Central memory CD8-positive, alpha-beta T cell (primary cell): ENCODE results near the gene CYSLTR2.
A peak's percentile ranks its signal among the peaks of the same experiment; 100 is the strongest.

ENCODE experiments used
- ATAC-seq: fragments of 150-1000 bp; cut with Tn5 transposase; replicated peaks from 2 replicates; pipeline ENCODE4 v1.10.0; 2022; ENCODE audit warnings: mild to moderate bottlenecking, moderate FRiP score, moderate number of reproducible peaks; ENCODE audit not compliant: poor library complexity, severe bottlenecking; ENCODE audit errors: extremely low read depth
- DNase-seq, 2 donors: peaks; one replicate each; pipeline ENCODE4 v3.0.0; 2021; ENCODE audit warnings: low spot score in 2 of 2
- H3K27ac Mint-ChIP-seq: one replicate; pipeline ENCODE4 v1.8.0; 2022; ENCODE audit warnings: low read depth, mild to moderate bottlenecking, moderate library complexity, mixed read lengths
- H3K27me3 Mint-ChIP-seq: one replicate; pipeline ENCODE4 v1.8.0; 2022; ENCODE audit warnings: mixed read lengths
- H3K36me3 Mint-ChIP-seq: one replicate; pipeline ENCODE4 v1.8.0; 2022; ENCODE audit warnings: mild to moderate bottlenecking, moderate library complexity, mixed read lengths; ENCODE audit not compliant: insufficient read depth
- H3K4me1 Mint-ChIP-seq: one replicate; pipeline ENCODE4 v1.8.0; 2022; ENCODE audit warnings: mixed read lengths
- H3K4me3 Mint-ChIP-seq: one replicate; pipeline ENCODE4 v1.8.0; 2022; ENCODE audit warnings: mild to moderate bottlenecking, moderate library complexity, mixed read lengths
- H3K9me3 Mint-ChIP-seq: one replicate; pipeline ENCODE4 v1.8.0; 2022; ENCODE audit warnings: mixed read lengths

The CYSLTR2 gene

DNA sequence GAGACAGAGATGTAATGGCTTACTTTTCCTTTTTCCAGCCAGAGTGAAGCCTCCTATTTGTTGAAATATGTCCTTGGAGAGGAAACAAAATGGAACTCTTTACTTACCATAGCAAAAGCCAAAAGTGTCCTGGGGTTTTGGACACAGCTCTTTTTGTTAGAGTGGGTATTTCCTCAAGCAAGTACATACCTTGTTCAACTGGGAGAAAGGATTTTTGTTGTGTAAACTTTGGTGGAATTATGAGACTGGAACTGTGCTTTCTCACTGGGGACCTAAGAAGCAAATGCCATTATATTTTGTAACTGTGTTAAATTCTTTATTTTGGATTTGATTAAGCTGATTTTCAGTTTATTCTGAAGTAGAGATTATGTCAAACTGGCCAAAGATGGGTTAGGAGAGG lies 58.4 kb downstream of the CYSLTR2 start:
- H3K27me3 Mint-ChIP-seq, result no peaks in the 10 kb centered on the region
- no peak for ATAC-seq
- H3K4me3 Mint-ChIP-seq, result no peak overlapping the region
- H3K27ac Mint-ChIP-seq, result no peak overlapping the region
- peaks cover 5% of the 10 kb centered on the region for H3K4me1 Mint-ChIP-seq
- DNase-seq, result no peak
- H3K9me3 Mint-ChIP-seq, result peaks cover 14% of the 10 kb centered on the region
- H3K36me3 Mint-ChIP-seq, result no peaks in the 10 kb centered on the region

DNA sequence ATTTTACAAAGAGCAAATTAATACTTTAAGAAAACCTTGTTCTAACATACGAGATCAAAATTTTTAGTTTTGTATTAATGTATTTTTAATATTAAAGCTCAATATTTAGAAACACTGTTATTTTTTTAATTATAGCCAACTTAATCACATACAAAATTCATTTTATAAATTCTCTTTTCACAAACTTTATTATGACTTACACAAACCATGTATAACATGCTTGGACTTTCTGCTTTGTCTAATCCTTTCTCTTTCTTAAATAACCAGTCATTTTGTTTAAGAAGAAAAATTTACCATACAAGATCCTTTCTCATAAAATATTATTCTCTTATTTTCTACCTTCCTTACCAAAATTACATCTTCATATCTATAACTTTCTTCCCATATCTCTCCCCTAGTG lies 62.2 kb downstream of the CYSLTR2 start:
- Mint-ChIP-seq H3K9me3 (peaks cover 18% of the 10 kb centered on the region), H3K27ac (no peak overlapping the region), H3K4me3 (no peak overlapping the region), H3K27me3 (no peaks in the 10 kb centered on the region), H3K36me3 (no peaks in the 10 kb centered on the region), H3K4me1 (no peaks in the 10 kb centered on the region)
- no peak for DNase-seq
- no peak for ATAC-seq

DNA sequence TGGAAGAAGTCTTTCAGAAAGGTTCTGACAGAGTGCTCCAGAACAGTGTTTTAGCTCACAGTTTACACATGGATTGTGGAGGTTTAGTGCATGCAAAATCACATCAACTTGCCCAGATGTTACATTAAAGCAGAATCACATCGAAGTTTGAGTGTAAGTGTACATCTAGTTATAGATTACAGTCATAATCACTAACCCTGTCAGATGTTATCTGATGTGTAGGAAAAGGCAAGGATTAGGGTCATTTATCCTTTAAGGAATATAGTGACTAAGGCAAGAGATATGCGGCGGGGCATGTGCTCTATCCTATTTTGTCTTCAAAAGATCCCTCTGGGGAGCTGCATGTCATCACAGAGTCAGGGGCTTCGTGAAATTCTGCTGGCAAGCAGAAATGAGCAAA lies 66.9 kb downstream of the CYSLTR2 start:
- no peak for DNase-seq
- H3K27me3 Mint-ChIP-seq, result no peaks in the 10 kb centered on the region
- no peak overlapping the region for H3K27ac Mint-ChIP-seq
- H3K4me1 Mint-ChIP-seq, result no peaks in the 10 kb centered on the region
- H3K36me3 Mint-ChIP-seq, result no peaks in the 10 kb centered on the region
- H3K9me3 Mint-ChIP-seq, result peaks cover 14% of the 10 kb centered on the region
- no peak for ATAC-seq
- H3K4me3 Mint-ChIP-seq, result no peak overlapping the region

DNA sequence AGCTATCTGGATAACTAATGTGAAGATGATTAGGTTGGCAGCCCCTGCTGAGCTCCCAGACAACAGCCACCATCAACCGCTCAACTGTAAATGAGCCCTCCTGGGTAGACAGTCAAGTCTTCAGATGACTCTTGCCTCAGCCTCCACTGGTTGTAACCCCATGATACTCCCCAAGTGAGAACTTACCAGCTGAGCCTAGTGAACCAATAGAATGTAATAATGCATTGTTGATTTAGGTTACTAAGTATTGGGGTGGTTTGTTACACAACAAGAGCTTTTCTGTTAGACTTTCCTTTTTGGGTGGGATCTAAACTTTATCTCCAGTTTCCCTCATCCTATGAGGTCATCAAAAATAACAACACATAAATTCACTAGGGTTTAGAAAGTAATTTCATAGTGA lies 69.4 kb downstream of the CYSLTR2 start:
- Mint-ChIP-seq H3K4me3 (no peak overlapping the region), H3K27ac (no peak overlapping the region), H3K4me1 (no peaks in the 10 kb centered on the region), H3K9me3 (peaks cover 2% of the 10 kb centered on the region), H3K36me3 (no peaks in the 10 kb centered on the region), H3K27me3 (no peaks in the 10 kb centered on the region)
- ATAC-seq, result no peak
- no peak for DNase-seq

DNA sequence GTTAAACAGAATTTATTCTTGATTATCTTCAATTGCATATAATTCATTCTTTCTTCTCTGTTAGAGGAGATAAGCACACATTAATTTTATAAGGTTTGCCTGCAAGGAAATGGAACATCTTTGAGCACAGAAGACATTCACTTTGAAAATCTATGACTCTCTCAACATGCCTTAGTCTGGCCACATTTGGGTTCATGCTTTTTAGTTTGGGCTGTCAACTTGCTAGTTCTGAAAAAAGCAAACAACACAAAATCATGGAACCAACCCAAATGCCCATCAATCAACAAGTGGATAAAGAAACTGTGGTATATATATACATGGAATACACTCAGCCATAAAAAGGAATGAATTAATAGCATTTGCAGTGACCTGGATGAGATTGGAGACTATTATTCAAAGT lies 71.5 kb downstream of the CYSLTR2 start:
- H3K9me3 Mint-ChIP-seq, result no peaks in the 10 kb centered on the region
- DNase-seq (no peak), ATAC-seq (no peak)
- H3K4me3 Mint-ChIP-seq, result no peak overlapping the region
- H3K4me1 Mint-ChIP-seq, result no peaks in the 10 kb centered on the region
- no peak overlapping the region for H3K27ac Mint-ChIP-seq
- H3K27me3 Mint-ChIP-seq, result no peaks in the 10 kb centered on the region
- peaks cover 3% of the 10 kb centered on the region for H3K36me3 Mint-ChIP-seq

DNA sequence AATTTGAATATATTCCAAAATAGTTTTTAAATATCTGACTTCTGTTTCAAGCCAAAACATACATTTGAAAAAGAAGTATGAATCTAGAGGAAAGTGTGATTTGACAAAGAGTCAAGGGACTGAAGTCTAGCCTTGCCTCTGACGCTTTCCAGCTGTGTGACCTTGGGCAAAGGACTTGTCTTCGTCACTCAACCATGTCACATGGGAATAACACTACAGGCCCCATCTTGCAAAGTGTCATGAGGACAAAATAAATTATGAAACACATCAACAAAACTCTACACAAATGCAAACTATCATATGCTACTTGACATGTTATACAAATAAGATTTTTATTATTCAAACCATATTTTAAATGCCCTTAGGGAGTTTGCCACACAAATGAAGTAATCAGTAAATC lies 73.0 kb downstream of the CYSLTR2 start:
- Mint-ChIP-seq H3K27ac (no peak overlapping the region), H3K4me1 (no peaks in the 10 kb centered on the region), H3K4me3 (no peak overlapping the region), H3K9me3 (no peaks in the 10 kb centered on the region), H3K27me3 (no peaks in the 10 kb centered on the region), H3K36me3 (peaks cover 3% of the 10 kb centered on the region)
- no peak for ATAC-seq
- DNase-seq, result no peak

DNA sequence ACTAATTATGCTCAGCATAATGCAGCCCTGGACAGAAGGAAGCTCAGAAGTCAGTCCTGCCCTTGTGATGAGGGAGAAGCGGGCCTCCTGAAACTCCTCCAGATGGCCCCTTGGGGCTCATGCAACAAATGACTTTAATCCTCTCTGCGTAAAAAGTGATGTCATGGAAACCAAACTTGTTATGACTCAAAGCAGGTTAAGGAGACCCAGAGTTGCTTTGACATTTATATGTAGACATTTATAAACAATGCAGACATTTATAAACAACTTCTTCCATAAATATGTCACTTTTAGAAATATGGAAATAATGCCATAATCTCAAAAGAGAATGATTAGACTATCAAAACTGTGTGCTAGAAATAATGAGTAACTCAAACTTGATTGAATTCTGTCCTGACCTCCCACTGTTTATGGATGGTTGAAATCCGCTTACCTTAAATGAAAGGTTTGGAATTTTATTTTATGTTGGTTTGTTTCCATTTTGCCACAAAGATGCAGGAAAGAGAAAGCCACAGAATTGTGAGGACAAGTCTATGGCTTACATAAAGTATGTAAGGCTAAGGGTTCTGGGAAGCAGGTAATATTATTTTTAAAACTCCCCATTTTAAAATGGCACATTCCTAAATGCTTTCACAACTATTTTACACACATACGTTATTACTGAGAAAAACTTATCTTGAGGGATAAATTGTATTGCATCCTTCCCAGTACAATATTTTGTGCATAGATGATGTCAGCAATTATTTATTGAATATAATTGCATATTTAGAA lies 73.7 kb downstream of the CYSLTR2 start:
- peaks cover 3% of the 10 kb centered on the region for H3K36me3 Mint-ChIP-seq
- H3K27ac Mint-ChIP-seq, result no peak overlapping the region
- H3K4me1 Mint-ChIP-seq, result no peaks in the 10 kb centered on the region
- no peak overlapping the region for H3K4me3 Mint-ChIP-seq
- no peaks in the 10 kb centered on the region for H3K9me3 Mint-ChIP-seq
- ATAC-seq (no peak), DNase-seq (no peak)
- no peaks in the 10 kb centered on the region for H3K27me3 Mint-ChIP-seq

DNA sequence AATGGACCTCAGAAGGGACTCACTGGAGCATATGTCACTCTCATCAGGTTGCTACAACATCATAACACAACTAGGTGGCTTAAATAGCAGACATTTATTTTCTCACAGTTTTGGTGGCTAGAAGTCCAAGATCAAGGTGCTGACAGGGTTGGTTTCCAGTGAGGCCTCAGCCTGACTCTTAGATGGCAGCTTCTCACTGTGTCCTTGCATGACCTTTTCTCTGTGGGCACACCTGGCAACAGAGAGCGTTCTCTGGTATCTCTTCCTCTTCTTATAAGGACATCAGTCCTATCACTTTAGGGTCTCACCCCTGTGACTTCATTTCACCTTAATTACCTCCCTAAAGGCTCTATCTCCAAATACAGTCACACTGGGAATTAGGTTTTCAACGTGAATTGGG lies 74.5 kb downstream of the CYSLTR2 start:
- Mint-ChIP-seq H3K36me3 (peaks cover 3% of the 10 kb centered on the region), H3K4me1 (no peaks in the 10 kb centered on the region), H3K27ac (no peak overlapping the region), H3K4me3 (no peak overlapping the region), H3K27me3 (no peaks in the 10 kb centered on the region), H3K9me3 (no peaks in the 10 kb centered on the region)
- ATAC-seq, result no peak
- DNase-seq, result no peak

DNA sequence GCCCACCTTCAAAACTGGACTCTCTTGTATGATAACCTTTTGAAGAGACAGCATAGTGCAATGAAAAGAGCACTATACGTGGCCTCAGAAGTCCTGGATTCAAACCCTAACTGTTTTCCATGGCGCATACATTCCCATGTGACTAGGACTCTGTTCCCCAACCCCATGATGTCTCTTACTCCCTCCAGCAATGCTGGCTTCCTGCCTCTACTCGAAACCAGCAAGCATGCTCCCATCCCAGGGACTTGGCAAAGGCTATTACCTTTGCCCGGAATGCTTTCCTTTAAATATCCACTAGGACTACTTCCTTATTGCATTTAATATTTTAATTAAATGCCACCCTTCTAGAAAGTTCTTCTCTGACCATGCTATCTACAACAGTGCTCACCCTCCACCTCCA lies 75.1 kb downstream of the CYSLTR2 start:
- no peak for DNase-seq
- H3K9me3 Mint-ChIP-seq, result no peaks in the 10 kb centered on the region
- no peaks in the 10 kb centered on the region for H3K4me1 Mint-ChIP-seq

DNA sequence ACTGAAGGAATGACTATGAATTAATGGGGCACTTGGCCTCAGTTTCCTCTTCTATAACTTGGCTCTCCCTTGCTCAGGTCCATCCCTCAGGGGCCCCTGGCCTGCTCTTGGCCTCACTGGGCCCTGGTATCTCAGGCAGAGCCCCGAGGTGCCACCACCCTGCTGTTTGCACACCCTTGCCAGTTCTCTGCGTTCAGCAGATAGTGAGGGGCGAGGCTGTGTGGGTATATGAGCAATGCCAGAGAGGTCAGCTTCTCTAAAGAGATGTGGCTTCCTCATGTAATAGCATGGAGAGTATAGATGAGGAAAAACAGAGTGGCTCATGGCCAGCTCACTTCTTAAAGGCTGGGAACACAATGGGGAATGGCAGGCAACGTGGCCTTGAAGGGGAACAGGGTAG lies 76.1 kb downstream of the CYSLTR2 start:
- Mint-ChIP-seq H3K4me3 (no peak overlapping the region), H3K36me3 (peaks cover 3% of the 10 kb centered on the region), H3K27ac (no peak overlapping the region), H3K9me3 (no peaks in the 10 kb centered on the region), H3K27me3 (no peaks in the 10 kb centered on the region), H3K4me1 (no peaks in the 10 kb centered on the region)
- DNase-seq (no peak), ATAC-seq (no peak)

More for the DNA sequence above, 75.1 kb downstream of the CYSLTR2 start:
- no peaks in the 10 kb centered on the region for H3K27me3 Mint-ChIP-seq
- no peak for ATAC-seq
- H3K36me3 Mint-ChIP-seq, result peaks cover 3% of the 10 kb centered on the region
- no peak overlapping the region for H3K4me3 Mint-ChIP-seq
- no peak overlapping the region for H3K27ac Mint-ChIP-seq

DNA sequence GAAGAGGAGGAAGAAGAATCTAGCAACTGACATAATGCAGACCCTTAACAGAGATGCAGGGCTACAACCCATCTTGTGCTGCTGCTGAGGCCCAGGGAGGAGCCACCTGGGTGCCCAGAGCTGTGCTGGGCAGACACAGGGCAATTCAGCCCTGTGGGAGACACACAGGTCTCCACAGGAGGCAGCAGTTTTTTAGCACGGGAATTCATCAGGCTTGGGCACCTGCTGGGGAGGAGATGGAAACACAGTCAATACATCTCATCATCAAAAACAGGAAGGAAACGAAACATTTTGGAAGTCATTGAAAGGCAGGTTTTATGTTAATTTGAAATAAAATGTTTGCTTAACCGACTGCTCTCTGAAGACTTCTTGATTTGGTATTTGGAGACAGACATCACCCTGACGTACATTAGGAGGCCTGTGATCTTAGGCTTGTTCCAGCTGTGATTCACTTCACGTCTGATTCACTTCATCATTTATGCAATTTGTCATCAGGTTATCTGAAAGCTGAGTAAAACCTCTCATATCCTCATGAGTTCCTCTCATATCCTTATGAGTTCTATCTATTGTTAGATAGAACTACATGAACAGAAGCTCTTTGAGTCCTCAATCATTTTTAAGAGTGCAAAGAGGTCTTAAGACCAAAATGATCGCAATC lies 77.4 kb downstream of the CYSLTR2 start:
- ATAC-seq (no peak), DNase-seq (no peak)
- Mint-ChIP-seq H3K36me3 (peaks cover 3% of the 10 kb centered on the region), H3K27me3 (no peaks in the 10 kb centered on the region), H3K4me1 (no peaks in the 10 kb centered on the region), H3K4me3 (no peak overlapping the region), H3K9me3 (no peaks in the 10 kb centered on the region), H3K27ac (no peak overlapping the region)

DNA sequence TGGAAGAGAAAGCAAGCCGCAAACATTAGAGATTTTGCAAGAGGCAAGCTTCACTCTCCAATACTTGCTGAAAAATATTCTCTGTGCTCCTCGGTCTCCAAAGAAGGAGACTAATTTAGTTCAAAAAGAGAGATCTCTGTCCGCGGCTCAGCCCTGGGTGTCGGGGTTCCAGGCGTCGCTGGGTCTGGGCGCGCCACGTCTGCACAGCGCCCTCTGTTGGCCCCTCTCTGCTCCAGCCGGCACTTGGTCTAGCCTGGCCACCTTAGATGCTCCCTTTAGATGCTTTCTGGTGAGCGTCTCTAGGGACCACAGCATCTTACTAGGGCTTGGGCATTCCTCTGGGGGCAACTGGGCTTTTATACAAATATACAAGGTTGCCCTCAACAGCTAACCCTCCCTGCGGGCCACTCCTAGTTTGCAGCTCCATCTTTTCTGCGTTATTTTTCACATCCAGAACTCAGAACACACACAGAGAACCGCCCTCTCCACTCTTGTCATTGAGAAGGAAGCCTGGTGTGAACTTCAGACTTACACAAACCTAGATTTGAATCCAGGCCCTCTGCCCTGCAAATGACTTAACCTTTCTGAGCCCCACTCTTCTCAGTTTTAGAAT lies 78.3 kb downstream of the CYSLTR2 start:
- Mint-ChIP-seq H3K9me3 (no peaks in the 10 kb centered on the region), H3K27me3 (no peaks in the 10 kb centered on the region), H3K4me1 (no peaks in the 10 kb centered on the region), H3K36me3 (peaks cover 3% of the 10 kb centered on the region), H3K4me3 (peak overlapping the region; percentile 52), H3K27ac (peak overlapping the region; percentile 56)
- DNase-seq (peak; percentile 41 to 42), ATAC-seq (peak; percentile 85)

DNA sequence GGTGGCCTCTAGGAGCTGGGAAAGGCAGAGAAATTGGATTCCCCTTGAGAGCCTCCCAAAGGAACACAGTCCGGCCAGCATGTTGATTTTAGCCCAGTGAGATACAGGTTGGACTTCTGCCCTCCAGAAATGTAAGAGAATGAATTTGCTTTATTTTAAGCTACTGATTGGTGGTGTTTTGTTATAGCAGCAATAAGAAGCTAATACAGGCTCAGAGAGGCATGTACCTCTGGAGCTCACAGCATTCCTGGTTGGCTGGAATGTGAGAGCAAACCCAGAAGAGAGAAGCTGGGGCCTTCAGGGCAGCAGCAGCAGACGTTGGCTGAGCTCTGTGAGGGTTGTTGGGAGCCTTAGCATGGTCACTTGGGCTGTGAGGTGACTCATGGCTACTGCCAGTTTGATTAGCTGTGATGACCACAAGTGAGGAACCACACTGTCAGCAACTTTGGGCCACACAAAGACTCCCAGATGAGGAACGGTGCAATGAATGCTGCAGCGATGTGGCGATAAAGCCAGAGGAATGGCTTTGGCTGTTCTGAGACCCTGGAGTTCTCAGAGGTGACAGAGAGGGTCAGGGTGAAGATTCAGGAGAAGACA lies 80.1 kb downstream of the CYSLTR2 start:
- no peak overlapping the region for H3K27ac Mint-ChIP-seq
- DNase-seq (no peak), ATAC-seq (no peak)
- no peaks in the 10 kb centered on the region for H3K4me1 Mint-ChIP-seq
- H3K36me3 Mint-ChIP-seq, result peaks cover 3% of the 10 kb centered on the region
- no peaks in the 10 kb centered on the region for H3K27me3 Mint-ChIP-seq
- H3K4me3 Mint-ChIP-seq, result no peak overlapping the region
- no peaks in the 10 kb centered on the region for H3K9me3 Mint-ChIP-seq
